Measurements from ENCODE around the gene ZNRF1.

The ZNRF1 gene

GRCh38 chr16:75052481-75053202 lies 53.8 kb downstream of the ZNRF1 start:
- no peak overlapping the region for H3K4me3 ChIP-seq
- H3K27ac ChIP-seq = no peak overlapping the region

- H3K27ac ChIP-seq = peak overlapping the region in 2 of 21 experiments; percentile 11 to 60
- no peak overlapping the region for H3K4me3 ChIP-seq
Observed at GRCh38 chr16:75053791-75054555, 55.1 kb downstream of the ZNRF1 start.

- Histone ChIP-seq H3K27ac (peak overlapping the region in 1 of 21 experiments; percentile 27), H3K4me3 (no peak overlapping the region)
Observed at GRCh38 chr16:75054556-75054947, 55.7 kb downstream of the ZNRF1 start.

- Histone ChIP-seq H3K4me3 (no peak overlapping the region), H3K27ac (no peak overlapping the region)
Observed at GRCh38 chr16:75058806-75059205, 60.0 kb downstream of the ZNRF1 start.

GRCh38 chr16:75059411-75059810 lies 60.6 kb downstream of the ZNRF1 start:
- H3K27ac ChIP-seq = no peak overlapping the region
- no peak overlapping the region for H3K4me3 ChIP-seq

- H3K27ac ChIP-seq = no peak overlapping the region
- H3K4me3 ChIP-seq = no peak overlapping the region
Observed at GRCh38 chr16:75060723-75061122, 61.9 kb downstream of the ZNRF1 start.

- peak overlapping the region in 1 of 21 experiments; percentile 32 for H3K27ac ChIP-seq
Observed at GRCh38 chr16:75061669-75062068, 62.8 kb downstream of the ZNRF1 start.

GRCh38 chr16:75062135-75062975 lies 63.5 kb downstream of the ZNRF1 start:
- Histone ChIP-seq H3K4me3 (no peak overlapping the region), H3K27ac (peak overlapping the region in 2 of 21 experiments; percentile 19 to 32)

More at GRCh38 chr16:75061669-75062068, 62.8 kb downstream of the ZNRF1 start:
- no peak overlapping the region for H3K4me3 ChIP-seq

GRCh38 chr16:75062976-75063346 lies 64.1 kb downstream of the ZNRF1 start:
- Histone ChIP-seq H3K4me3 (no peak overlapping the region), H3K27ac (peak overlapping the region in 2 of 21 experiments; percentile 19 to 32)

GRCh38 chr16:75063549-75064088 lies 64.8 kb downstream of the ZNRF1 start:
- Histone ChIP-seq H3K4me3 (no peak overlapping the region), H3K27ac (peak overlapping the region in 4 of 21 experiments; percentile 3 to 57 (median 38))

- Histone ChIP-seq H3K27ac (peak overlapping the region in 5 of 21 experiments; percentile 6 to 54 (median 29)), H3K4me3 (no peak overlapping the region)
Observed at GRCh38 chr16:75064403-75065148, 65.8 kb downstream of the ZNRF1 start.

- Histone ChIP-seq H3K4me3 (no peak overlapping the region), H3K27ac (peak overlapping the region in 3 of 21 experiments; percentile 24 to 54 (median 44))
Observed at GRCh38 chr16:75065149-75065505, 66.3 kb downstream of the ZNRF1 start.

- H3K27ac ChIP-seq = peak overlapping the region in 3 of 21 experiments; percentile 24 to 54 (median 44)
- no peak overlapping the region for H3K4me3 ChIP-seq
Observed at GRCh38 chr16:75065521-75066149, 66.8 kb downstream of the ZNRF1 start.

GRCh38 chr16:75066861-75067447 lies 68.1 kb downstream of the ZNRF1 start:
- H3K27ac ChIP-seq = no peak overlapping the region

GRCh38 chr16:75068085-75069031 lies 69.5 kb downstream of the ZNRF1 start:
- H3K4me3 ChIP-seq = no peak overlapping the region

More at GRCh38 chr16:75066861-75067447, 68.1 kb downstream of the ZNRF1 start:
- H3K4me3 ChIP-seq = no peak overlapping the region

GRCh38 chr16:75070012-75070841 lies 71.4 kb downstream of the ZNRF1 start:
- Histone ChIP-seq H3K4me3 (no peak overlapping the region), H3K27ac (peak overlapping the region in 2 of 21 experiments; percentile 42 to 46)

More at GRCh38 chr16:75068085-75069031, 69.5 kb downstream of the ZNRF1 start:
- no peak overlapping the region for H3K27ac ChIP-seq

All from skin epidermis (tissue), 12 donors.